ENCODE results near the gene CTSZ.
"Not testable (repeated sequence)": the region's sequence is repeated elsewhere in the genome, so short reads cannot be mapped to it uniquely, and the experiment has no call there.

CTSZ gene

GRCh38 chr20:58967652-58968429 is 39.2 kb downstream of the CTSZ start:
- Histone ChIP-seq H3K9me3 (ENCODE audit: low read length) (peaks cover 1% of the 10 kb centered on the region), H3K36me3 (ENCODE audit: insufficient read depth, low read length) (no peaks in the 10 kb centered on the region), H3K27me3 (ENCODE audit: insufficient read depth, low read length) (no peaks in the 10 kb centered on the region), H3K4me1 (ENCODE audit: insufficient read depth, low read length) (peaks cover 3% of the 10 kb centered on the region), H2AFZ (ENCODE audit: low read depth, low read length) (no peak overlapping the region), H3K4me3 (ENCODE audit: low read length) (no peak overlapping the region)

- Histone ChIP-seq H3K4me3 (ENCODE audit: low read length) (no peak overlapping the region), H3K4me1 (ENCODE audit: insufficient read depth, low read length) (peaks cover 3% of the 10 kb centered on the region), H3K36me3 (ENCODE audit: insufficient read depth, low read length) (no peaks in the 10 kb centered on the region)
These were observed 41.6 kb downstream of the CTSZ start for GRCh38 chr20:58965270-58966064.

GRCh38 chr20:58963922-58964321 is 43.1 kb downstream of the CTSZ start:
- not testable (repeated sequence) for H3K27me3 ChIP-seq (ENCODE audit: insufficient read depth, low read length)

More at GRCh38 chr20:58965270-58966064, 41.6 kb downstream of the CTSZ start:
- Histone ChIP-seq H3K9me3 (ENCODE audit: low read length) (peaks cover 3% of the 10 kb centered on the region), H2AFZ (ENCODE audit: low read depth, low read length) (no peak overlapping the region), H3K27me3 (ENCODE audit: insufficient read depth, low read length) (peaks cover 5% of the 10 kb centered on the region)

GRCh38 chr20:58963060-58963584 is 43.9 kb downstream of the CTSZ start:
- Histone ChIP-seq H3K4me1 (ENCODE audit: insufficient read depth, low read length) (peaks cover 3% of the 10 kb centered on the region), H3K4me3 (ENCODE audit: low read length) (no peak overlapping the region), H3K27me3 (ENCODE audit: insufficient read depth, low read length) (peaks cover 5% of the 10 kb centered on the region), H2AFZ (ENCODE audit: low read depth, low read length) (no peak overlapping the region), H3K36me3 (ENCODE audit: insufficient read depth, low read length) (no peaks in the 10 kb centered on the region), H3K9me3 (ENCODE audit: low read length) (peaks cover 3% of the 10 kb centered on the region)

More at GRCh38 chr20:58963922-58964321, 43.1 kb downstream of the CTSZ start:
- H3K4me1 ChIP-seq (ENCODE audit: insufficient read depth, low read length); H3K4me3 ChIP-seq (ENCODE audit: low read length); H3K36me3 ChIP-seq (ENCODE audit: insufficient read depth, low read length); H3K9me3 ChIP-seq (ENCODE audit: low read length); H2AFZ ChIP-seq (ENCODE audit: low read depth, low read length): not testable (repeated sequence)

GRCh38 chr20:58959652-58960051 is 47.4 kb downstream of the CTSZ start:
- H3K36me3 ChIP-seq (ENCODE audit: insufficient read depth, low read length) = no peaks in the 10 kb centered on the region
- no peak overlapping the region for H2AFZ ChIP-seq (ENCODE audit: low read depth, low read length)
- no peak overlapping the region for H3K4me3 ChIP-seq (ENCODE audit: low read length)
- no peaks in the 10 kb centered on the region for H3K4me1 ChIP-seq (ENCODE audit: insufficient read depth, low read length)
- peaks cover 5% of the 10 kb centered on the region for H3K27me3 ChIP-seq (ENCODE audit: insufficient read depth, low read length)
- peaks cover 3% of the 10 kb centered on the region for H3K9me3 ChIP-seq (ENCODE audit: low read length)

- Histone ChIP-seq H3K4me3 (ENCODE audit: low read length) (no peak overlapping the region), H3K9me3 (ENCODE audit: low read length) (no peaks in the 10 kb centered on the region), H3K36me3 (ENCODE audit: insufficient read depth, low read length) (no peaks in the 10 kb centered on the region), H2AFZ (ENCODE audit: low read depth, low read length) (no peak overlapping the region), H3K4me1 (ENCODE audit: insufficient read depth, low read length) (no peaks in the 10 kb centered on the region), H3K27me3 (ENCODE audit: insufficient read depth, low read length) (no peaks in the 10 kb centered on the region)
These were observed 51.0 kb downstream of the CTSZ start for GRCh38 chr20:58956078-58956477.

GRCh38 chr20:58953050-58953449 is 54.0 kb downstream of the CTSZ start:
- no peaks in the 10 kb centered on the region for H3K4me1 ChIP-seq (ENCODE audit: insufficient read depth, low read length)
- H3K27me3 ChIP-seq (ENCODE audit: insufficient read depth, low read length) = no peaks in the 10 kb centered on the region
- H3K9me3 ChIP-seq (ENCODE audit: low read length) = no peaks in the 10 kb centered on the region
- no peaks in the 10 kb centered on the region for H3K36me3 ChIP-seq (ENCODE audit: insufficient read depth, low read length)
- H2AFZ ChIP-seq (ENCODE audit: low read depth, low read length) = no peak overlapping the region
- H3K4me3 ChIP-seq (ENCODE audit: low read length) = no peak overlapping the region

- Histone ChIP-seq H3K36me3 (ENCODE audit: insufficient read depth, low read length) (no peaks in the 10 kb centered on the region), H3K27me3 (ENCODE audit: insufficient read depth, low read length) (no peaks in the 10 kb centered on the region), H3K9me3 (ENCODE audit: low read length) (no peaks in the 10 kb centered on the region), H2AFZ (ENCODE audit: low read depth, low read length) (no peak overlapping the region), H3K4me1 (ENCODE audit: insufficient read depth, low read length) (no peaks in the 10 kb centered on the region), H3K4me3 (ENCODE audit: low read length) (no peak overlapping the region)
These were observed 56.5 kb downstream of the CTSZ start for GRCh38 chr20:58950603-58951002.

GRCh38 chr20:58947797-58948388 is 59.2 kb downstream of the CTSZ start:
- not testable (repeated sequence) for H3K4me1 ChIP-seq (ENCODE audit: insufficient read depth, low read length); H3K27me3 ChIP-seq (ENCODE audit: insufficient read depth, low read length); H2AFZ ChIP-seq (ENCODE audit: low read depth, low read length); H3K4me3 ChIP-seq (ENCODE audit: low read length); H3K9me3 ChIP-seq (ENCODE audit: low read length); H3K36me3 ChIP-seq (ENCODE audit: insufficient read depth, low read length)

GRCh38 chr20:58945965-58946631 is 61.0 kb downstream of the CTSZ start:
- Histone ChIP-seq H3K9me3 (ENCODE audit: low read length) (no peaks in the 10 kb centered on the region), H3K36me3 (ENCODE audit: insufficient read depth, low read length) (no peaks in the 10 kb centered on the region), H3K27me3 (ENCODE audit: insufficient read depth, low read length) (peaks cover 7% of the 10 kb centered on the region), H2AFZ (ENCODE audit: low read depth, low read length) (no peak overlapping the region), H3K4me1 (ENCODE audit: insufficient read depth, low read length) (no peaks in the 10 kb centered on the region), H3K4me3 (ENCODE audit: low read length) (no peak overlapping the region)
